GM19395 (cell line): ENCODE results near the gene MGMT.

Source experiments
- ATAC-seq: cut with Tn5 transposase; IDR thresholded peaks from one replicate; pipeline ENCODE4 v1.9.1; 2021; ENCODE audit warnings: mild to moderate bottlenecking, moderate library complexity; ENCODE audit not compliant: unreplicated experiment

MGMT gene

DNA sequence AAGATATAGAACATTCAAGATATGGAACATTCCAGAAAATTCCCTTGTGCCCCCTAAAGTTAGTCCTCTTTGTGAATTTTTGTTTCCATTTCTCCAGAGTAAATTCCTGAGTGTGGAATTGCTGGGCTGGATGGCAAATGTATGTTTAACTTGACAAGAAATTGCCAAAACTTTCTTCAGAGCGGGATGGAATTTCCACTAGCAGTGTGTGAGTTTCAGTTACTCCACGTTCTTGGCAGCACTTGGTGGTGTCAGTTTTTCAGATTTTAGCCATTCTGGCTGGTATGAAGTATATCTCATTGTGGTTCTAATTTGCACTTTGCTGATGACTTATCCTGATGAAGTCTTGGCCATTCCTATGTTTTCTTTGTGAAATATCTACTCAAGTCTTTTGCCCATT lies 71.2 kb downstream of the MGMT start:
- no peak for ATAC-seq

- no peak for ATAC-seq
These were observed 74.2 kb downstream of the MGMT start for GRCh38 chr10:129541200-129541599.

DNA sequence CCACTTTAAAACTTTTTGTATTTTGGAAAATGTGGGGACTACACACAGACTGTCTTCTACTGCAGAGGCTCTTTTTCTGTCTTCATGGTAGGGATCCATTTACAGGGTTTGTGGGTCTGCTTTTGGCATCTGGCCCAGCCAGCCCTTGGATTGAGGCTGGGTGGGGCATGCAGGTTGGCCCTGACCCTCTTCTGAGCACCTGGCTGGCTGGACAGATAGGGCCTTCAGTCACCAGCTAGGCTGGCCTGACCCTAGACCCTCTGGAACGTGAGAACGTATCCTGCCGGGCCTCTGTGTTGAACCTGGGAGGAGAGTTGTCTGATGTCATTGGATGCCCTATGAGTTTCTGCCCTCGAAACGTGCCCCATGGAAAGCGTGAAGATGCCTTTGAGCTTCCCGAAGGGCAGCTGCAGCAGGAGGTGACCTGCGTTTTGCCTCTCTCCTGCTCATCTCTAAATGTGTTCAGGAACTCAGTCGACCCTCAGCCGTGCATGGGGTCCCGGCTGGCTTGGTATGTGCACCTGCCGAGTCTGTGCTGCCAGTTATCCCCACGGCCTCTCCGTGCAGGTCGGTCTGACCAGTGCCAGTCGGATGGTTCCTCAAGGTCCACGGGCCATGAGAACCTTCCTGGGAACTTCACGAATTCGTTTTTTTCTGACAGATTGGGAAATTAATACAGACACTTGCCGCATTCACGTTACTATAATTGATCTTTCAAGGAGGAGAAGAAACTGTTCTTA lies 74.9 kb downstream of the MGMT start:
- no peak for ATAC-seq

- ATAC-seq = no peak
These were observed 75.5 kb downstream of the MGMT start for GRCh38 chr10:129542589-129542988.

DNA sequence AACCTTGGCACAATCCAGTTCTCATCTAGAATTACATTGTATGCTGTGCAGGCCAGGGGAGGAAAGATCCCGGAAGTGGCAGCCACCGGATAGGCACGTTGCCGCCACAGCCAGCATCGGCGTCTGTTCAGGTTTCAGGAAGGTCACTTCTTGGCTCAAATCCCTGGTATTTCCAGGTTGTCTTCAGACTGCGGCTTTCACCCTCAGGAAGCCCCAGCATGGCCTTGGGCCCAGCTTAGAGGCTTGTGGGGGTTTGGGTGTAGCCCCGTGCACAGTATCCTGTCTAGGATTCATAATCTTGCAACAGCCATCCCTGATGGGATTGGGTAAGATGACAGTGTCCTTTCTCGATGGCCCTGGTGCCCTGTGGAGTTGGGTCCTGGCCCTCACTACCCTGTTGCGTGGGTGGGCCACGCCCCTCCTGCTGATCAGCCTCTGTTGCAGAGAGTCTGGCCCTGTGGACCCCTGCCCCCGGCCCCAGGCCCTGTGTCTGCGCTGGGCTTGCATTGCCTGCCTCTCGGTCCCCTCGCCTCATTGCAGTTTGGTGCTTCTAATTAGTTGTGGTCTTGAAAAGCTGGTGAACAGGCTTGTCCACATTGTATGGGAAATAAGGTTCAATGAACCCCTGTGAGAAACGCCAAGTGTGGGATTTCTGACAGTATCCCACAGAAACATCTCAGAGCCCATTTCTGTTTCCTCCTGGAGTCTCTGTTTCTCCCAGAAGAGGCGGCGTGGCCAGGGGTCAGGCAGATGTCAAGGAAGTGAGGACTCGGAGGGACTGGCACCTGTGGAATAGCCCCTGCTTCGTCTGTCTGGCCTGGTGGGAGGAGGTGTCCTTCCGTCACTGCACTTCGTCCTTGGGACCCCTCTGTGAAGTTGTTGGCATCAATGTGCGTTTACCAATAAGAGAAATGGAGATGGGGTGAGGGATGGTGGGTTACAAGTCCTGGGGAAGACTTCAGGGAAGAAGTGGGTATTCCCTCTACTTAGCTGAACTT lies 77.5 kb downstream of the MGMT start:
- no peak for ATAC-seq

GRCh38 chr10:129545261-129545660 lies 78.2 kb downstream of the MGMT start:
- no peak for ATAC-seq

DNA sequence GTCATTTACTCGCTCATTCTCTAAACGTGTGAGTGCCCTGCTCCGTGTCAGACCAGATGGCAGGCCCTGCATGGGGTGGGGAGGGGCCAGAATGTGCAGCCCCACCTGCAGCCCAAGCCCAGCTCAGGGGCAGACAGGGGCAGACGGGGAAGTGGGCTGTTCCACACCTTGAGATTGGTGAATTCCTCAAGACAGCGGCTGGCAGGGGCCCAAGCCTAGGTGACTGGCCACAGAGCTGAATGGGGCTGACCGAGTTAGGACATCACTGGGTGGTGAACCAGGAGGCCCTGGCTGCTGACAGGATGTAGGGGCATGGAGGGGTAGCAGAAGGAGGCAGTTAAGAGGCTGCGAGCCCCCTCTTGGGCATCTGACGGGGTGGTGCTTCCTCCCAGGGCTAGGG lies 79.1 kb downstream of the MGMT start:
- ATAC-seq = no peak

DNA sequence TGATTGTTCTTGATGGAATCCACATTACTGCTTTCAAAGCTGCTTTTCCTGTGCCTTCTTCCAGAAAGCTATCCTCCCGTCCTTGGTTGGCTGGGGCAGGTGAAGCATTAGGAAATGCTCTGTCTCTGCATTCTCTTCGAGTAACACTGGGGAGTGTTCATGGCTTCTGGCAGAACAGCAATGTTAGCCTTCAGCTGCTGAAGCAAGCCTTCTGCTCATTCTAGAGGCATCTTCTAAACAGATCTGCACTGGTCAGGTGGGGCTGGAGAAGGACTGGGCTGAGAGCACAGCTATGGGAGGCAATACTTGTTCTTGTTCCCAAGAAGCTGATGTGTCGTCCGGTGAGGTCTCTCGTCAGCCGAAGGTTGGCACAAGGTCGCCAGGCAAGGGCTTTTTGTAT lies 80.6 kb downstream of the MGMT start:
- no peak for ATAC-seq

DNA sequence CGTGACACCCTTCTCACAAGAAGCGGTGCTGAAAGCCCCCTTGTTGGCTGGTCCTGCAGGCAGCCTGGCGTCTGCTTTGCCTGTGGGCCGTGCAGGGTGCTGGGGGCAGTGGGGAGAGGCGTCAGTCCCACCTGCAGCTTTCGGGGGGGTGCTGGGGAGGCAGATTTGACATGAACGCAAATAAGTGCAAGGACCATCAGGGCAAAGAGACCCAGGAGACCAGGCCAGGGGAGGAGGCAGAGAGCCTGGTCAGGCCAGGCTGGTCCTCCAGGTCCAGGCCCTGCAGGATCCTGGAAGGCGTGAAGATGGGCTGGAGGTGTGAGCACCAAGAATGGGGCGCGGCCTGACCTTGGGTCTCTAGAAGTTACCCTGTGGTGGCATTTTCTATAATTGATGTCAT lies 81.6 kb downstream of the MGMT start:
- no peak for ATAC-seq

DNA sequence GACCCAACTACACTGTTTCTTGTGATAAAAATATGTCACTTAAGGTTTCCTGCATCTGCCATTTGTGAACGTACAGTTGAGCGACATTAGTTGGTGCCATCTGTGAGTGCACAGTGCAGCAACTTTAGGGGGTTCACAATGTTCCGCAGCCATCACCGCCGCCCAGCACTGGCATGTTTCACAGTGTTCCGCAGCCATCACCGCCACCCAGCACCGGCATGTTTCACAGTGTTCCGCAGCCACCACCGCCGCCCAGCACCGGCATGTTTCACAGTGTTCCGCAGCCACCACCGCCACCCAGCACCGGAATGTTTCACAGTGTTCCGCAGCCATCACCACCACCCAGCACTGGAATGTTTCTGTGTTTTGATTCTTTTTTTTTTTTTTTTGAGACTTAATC lies 83.0 kb downstream of the MGMT start:
- ATAC-seq = no peak

DNA sequence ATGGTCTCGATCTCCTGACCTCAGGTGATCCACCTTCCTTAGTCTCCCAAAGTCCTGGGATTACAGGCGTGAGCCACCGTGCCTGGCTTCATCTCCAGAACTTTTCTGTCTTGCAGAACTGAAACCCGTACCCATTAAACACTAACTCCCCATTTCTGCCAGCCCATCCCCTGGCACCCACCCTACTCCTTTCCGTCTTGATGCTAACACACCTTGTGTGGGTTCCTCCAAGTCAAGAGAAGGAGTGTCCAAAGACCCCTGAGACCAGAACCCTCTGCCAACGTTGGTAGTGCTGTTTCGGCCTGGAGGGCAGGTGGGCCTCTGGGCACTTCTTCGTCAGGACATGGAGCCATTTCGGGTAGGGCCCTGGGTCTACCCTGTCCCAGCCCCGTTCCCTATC lies 83.6 kb downstream of the MGMT start:
- ATAC-seq = no peak

DNA sequence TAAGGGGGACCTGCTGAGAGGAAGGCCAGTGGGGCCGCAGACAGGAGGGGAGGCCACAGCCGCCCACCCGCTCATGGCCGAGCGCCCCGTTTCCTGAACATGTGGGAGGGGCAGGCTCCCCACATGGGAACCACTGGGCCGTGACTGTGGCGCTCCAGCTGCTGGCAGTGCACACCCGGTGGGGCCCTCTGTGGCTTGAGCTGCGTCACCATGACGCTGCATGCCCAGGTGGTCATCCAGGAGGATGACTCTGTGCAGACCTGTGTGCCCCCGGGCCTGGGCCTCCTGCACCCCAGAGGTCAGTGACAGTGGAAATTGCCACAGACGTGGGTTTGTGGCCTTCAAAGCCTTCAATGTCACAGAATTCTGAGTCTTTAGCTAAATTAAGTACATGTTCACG lies 85.1 kb downstream of the MGMT start:
- ATAC-seq = no peak

- ATAC-seq = no peak
These were observed 86.9 kb downstream of the MGMT start for GRCh38 chr10:129553928-129554327.

DNA sequence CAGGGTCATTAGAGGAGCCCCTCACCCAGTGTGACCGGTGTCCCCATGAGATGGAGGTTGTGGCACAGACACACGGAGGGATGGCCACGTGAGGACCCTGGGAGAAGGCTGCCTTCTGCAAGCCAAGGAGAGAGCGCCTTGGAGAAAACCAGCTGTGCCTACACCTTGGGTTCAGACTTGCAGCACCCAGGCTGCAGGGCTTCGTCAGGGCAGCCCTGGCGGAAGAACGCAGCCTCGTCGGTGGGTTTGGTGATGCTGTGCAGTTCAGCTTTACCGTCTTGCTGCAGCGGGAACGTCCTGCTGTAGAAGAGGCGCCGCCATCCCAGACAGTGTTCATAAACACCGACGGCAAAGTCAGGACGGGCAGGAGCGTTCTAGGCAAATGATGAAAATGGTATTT lies 89.3 kb downstream of the MGMT start:
- ATAC-seq = no peak

- no peak for ATAC-seq
These were observed 93.3 kb downstream of the MGMT start for GRCh38 chr10:129560361-129560760.

DNA sequence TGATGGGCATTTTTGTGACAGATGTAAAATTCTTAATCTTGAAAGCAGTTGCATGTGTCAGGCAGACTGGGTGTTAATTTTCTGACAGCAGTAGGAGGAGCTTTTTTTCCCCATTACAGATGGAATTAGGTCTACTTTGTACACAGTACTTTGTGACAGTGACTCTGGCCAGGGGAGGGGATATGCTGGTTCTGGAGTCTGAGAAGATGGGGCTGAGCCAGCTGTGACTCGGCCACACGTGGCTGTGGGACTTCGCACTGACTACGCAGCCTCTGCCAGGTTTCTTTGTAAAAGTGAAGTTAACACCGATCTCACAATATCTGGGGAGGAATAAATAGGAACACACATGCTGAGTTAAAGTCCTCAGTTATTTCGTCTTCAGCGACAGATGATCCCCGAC lies 95.4 kb downstream of the MGMT start:
- ATAC-seq = no peak

GRCh38 chr10:129564923-129565322 lies 97.9 kb downstream of the MGMT start:
- no peak for ATAC-seq

- ATAC-seq = no peak
These were observed 101.7 kb downstream of the MGMT start for GRCh38 chr10:129568583-129569344.

DNA sequence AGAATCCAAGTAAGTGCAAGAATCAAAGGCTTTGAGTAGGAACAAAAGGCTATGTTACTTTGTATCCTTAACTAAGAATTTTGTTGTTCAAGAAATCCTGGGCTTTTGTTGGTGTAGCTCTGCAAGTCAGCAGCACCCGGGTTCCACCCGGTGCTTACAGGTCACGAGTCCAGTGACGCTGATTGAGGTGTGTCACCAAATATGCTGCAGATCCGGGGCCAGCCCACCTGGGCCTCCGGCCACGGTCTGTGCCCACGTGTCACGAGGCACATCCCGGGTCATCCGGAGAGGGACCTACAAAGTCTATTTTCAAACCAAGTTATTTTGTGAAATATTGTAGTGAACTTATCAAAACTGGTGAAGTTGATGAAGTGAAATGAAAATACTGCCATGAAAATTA lies 103.1 kb downstream of the MGMT start:
- ATAC-seq = no peak

GRCh38 chr10:129579228-129579627 lies 112.2 kb downstream of the MGMT start:
- no peak for ATAC-seq

DNA sequence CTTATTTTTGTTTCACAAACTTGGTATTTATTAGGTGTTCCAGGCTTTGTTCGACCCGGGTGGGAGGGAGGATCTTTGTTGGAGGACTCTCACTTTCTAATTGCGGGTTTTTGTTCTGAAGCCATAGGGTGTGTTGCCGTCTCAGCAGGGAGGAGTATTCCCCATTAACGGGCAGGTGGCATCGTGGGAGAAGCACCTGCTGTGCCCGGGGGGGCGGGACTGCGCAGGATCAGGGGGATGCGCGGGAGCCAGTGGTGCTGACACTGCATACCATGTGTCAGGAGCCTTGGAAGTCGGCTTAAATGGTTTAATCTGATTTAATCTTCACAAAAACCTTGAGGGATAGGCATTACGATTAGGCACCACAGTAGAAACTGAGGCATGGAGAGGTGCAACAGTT lies 113.0 kb downstream of the MGMT start:
- ATAC-seq = no peak
